CD4-positive, alpha-beta T cell treated with Interleukin-17A for 4 hours (primary cell): Measurements from ENCODE around the gene SV2C.

Experiments
- DNase-seq: peaks from one replicate; pipeline ENCODE4 v3.0.0-alpha.2; 2020; ENCODE audit warnings: mixed read lengths

The SV2C gene

DNA sequence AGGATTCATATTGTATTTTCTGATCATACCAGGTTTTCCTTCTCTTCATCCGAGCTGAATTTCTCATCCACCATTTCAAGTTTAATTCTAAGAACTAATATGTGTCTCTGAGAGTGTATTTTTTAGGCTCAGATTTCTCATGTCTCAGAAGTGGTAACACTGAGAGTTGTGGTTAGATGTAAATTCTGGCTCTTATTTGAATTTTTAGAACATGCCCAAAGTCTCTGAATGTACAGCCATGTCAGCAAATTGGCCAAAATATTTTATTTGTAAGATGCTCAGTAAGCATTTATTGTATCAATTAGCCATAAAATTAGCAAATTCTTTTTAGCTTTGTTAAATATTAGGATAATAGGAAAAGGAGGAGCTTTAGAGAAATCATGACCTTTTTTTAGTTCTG, 16.6 kb downstream of the SV2C start:
- DNase-seq = no peak

GRCh38 chr5:76104027-76104426, 20.8 kb downstream of the SV2C start:
- peak; percentile 7 for DNase-seq

GRCh38 chr5:76106149-76106548, 23.0 kb downstream of the SV2C start:
- no peak for DNase-seq

GRCh38 chr5:76111477-76112174, 28.4 kb downstream of the SV2C start:
- no peak for DNase-seq

- no peak for DNase-seq
Observed at GRCh38 chr5:76113103-76113502, 29.9 kb downstream of the SV2C start.

DNA sequence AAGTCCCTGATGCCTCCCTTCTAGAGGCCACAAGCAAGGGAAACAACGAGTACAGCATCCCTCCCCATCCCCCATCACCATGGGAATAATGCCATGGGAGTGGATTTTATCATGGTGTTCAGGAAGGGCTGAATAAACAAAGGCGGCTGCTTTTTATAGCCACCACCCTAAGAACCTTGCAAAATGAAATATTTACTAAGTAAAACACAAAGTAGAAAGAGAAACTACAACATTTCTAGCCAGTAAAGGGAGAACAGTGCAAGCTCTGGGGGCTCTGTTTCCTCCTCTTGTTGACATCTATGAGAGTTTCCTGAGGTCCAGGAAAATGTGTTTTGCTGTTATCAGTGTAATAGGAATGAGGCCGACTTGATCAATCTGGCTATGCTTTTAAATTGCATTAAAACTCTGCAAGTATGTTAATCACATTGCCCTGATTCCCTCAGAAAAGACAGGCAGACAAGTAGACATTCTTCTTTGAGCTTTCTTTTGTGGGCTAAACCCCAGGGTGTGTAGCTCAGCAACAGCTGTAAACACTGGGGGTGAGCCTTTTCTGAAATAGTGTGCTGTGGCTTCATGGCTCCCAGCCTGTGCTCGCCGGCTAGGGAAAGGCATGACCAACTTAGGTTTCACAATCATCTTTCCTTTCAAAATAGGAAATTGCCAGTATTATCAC, 31.1 kb downstream of the SV2C start:
- DNase-seq = no peak

- no peak for DNase-seq
Observed at GRCh38 chr5:76125346-76125745, 42.2 kb downstream of the SV2C start.

- no peak for DNase-seq
Observed at GRCh38 chr5:76125888-76126287, 42.7 kb downstream of the SV2C start.

DNA sequence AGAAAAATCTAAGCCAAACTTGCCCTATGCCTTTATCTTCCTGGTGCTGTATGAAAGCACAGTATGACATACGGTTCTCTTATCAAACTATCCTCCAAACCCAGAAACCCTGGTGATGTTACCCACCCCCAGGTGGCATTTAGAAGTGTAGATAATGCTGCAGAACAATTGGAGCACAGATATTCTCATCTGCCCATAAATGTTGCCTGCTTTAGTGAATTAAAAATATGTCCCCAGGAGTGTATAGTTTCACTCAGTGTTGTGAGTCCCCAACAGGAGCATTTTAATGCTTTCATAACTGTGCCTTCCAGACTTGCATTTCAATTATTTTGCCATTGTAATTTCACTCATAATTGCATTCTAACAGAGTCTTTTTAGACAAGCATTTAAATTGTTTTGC, 50.8 kb downstream of the SV2C start:
- no peak for DNase-seq

DNA sequence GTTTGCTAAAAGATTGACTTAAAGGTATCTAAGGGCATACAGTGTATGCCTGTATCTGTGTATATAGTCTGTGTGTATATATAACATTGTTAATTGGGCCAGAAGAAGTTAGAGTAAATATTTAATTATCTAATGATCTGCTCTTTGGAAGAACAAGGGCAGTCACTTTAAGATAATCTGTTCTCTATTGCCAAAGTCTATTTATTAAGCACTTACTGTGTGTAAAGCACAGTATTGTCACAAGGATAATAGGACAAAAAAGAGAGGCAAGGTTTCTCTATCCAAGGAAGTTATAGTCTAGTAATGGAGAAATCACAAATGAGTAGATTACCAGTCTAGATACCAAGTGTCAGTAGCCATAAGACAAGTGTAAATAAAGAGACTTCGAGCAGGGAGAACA, 51.5 kb downstream of the SV2C start:
- no peak for DNase-seq

GRCh38 chr5:76137887-76138542, 54.8 kb downstream of the SV2C start:
- DNase-seq = no peak

DNA sequence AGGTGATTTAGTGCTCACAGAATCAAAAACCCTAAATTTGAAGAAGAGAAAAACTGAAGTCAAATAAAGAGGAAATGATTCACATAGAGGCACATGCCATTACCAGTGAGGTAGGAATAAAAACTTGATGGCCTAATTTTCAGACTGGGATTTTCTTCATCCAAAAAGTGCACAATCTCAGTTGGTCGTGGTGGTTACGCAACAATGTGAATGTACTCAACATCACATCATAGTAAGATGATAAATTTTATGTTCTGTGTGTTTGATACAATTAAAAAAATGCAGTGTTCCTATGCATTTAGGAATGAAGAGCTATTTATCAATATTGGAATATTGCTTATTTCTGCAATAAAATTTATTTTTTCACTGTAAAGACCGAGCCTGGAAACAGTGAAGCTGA, 60.7 kb downstream of the SV2C start:
- DNase-seq = no peak

GRCh38 chr5:76144513-76145274, 61.5 kb downstream of the SV2C start:
- no peak for DNase-seq

GRCh38 chr5:76145945-76146344, 62.8 kb downstream of the SV2C start:
- peak; percentile 7 for DNase-seq

DNA sequence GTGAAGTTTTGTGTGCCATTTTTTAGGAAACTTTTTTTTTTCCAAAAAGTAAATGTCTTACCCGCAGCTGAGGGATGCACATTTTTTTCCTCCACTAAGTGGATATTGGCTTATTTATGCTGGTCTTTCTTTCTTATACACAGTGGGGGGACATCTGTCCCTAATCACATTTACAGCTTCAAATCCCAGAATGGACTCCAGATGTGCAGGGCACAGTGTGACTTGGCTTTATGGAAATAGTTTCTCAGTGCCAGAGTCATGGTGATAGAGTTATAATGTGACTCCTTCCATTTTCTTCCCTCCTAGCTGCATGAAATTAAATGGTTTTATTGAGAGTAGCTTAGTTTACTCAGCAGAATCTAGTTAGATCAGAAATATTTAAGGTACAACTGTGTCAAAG, 66.5 kb downstream of the SV2C start:
- DNase-seq = no peak

DNA sequence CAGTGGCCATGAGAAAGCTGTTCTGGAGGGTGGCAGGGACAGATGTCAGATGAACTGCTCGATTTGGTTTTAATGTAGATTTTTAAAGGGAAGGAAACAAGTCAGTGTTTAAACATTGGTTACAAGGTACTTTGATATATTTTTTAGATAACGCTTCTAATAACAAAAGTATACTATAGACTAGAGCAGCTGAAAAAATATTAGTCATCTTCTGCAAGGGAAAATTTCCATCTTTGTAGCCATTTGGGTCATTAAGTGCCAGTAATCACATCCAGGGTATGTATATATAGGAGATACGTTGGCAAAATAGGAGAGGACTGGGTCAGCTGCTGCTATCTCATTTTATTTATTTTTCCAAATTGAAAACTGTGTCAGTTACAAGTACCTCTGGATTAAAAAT, 69.0 kb downstream of the SV2C start:
- DNase-seq = no peak

- no peak for DNase-seq
Observed at GRCh38 chr5:76152700-76153099, 69.5 kb downstream of the SV2C start.

GRCh38 chr5:76153271-76153670, 70.1 kb downstream of the SV2C start:
- no peak for DNase-seq

- no peak for DNase-seq
Observed at GRCh38 chr5:76154009-76154690, 71.0 kb downstream of the SV2C start.

GRCh38 chr5:76155536-76155935, 72.4 kb downstream of the SV2C start:
- DNase-seq = no peak

DNA sequence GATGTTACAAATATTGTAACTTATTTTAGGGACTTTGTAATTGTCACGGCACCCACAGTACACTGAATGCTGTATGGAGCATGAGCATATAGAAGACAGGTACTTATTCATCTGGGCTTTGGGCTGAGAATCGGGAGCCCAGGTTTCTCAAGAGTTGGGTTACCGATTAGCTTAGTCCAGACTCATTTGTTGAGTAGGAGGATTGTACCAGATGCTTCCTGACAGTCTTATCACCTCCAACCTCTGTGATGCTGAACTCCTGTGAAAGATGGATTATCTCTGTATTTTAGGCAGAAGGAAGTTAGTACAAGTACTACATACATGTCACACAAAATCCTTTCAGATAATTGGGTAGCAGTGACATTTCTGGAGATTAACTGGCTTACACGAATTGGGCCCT, 79.2 kb downstream of the SV2C start:
- DNase-seq = no peak

GRCh38 chr5:76163111-76163628, 80.0 kb downstream of the SV2C start:
- no peak for DNase-seq

DNA sequence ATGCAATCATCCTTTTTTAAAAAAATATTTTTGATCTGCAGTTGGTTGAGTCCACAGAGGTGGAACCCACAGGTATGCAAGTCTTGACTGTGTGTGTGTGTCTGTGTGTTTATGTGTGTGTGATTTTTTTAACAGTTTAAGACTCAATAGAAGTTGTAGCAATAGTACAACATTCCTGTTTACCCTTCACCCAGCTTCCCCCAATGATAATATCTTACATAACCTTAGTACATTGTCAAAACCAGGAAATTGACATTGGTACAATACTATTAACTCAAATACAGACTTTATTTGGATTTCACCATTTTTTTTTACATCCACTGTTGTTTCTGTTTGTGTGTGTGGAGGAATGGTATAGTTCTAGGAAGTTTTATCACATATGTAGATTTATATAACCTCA, 81.8 kb downstream of the SV2C start:
- no peak for DNase-seq
